HG03175 (cell line): ENCODE measurements around the gene HNRNPM.
"Not testable (repeated sequence)": the region's sequence is repeated elsewhere in the genome, so short reads cannot be mapped to it uniquely, and the experiment has no call there.

Experiments
- ATAC-seq: cut with Tn5 transposase; IDR thresholded peaks from one replicate; pipeline ENCODE4 v1.9.1; 2021; ENCODE audit warnings: mild to moderate bottlenecking, moderate library complexity; ENCODE audit not compliant: unreplicated experiment

Gene HNRNPM

GRCh38 chr19:8444677-8445487 is at the start of gene HNRNPM:
Gene HNRNPM, plus strand, starts transcription at chr19:8444975. Its CDS starts 24 bp downstream, at chr19:8444999.
- peak; percentile 87 for ATAC-seq

GRCh38 chr19:8395621-8396082 is 49.1 kb upstream of the HNRNPM start:
- no peak for ATAC-seq

GRCh38 chr19:8396185-8396562 is 48.6 kb upstream of the HNRNPM start:
- ATAC-seq = no peak

- no peak for ATAC-seq
These were observed 48.1 kb upstream of the HNRNPM start for GRCh38 chr19:8396563-8397203.

GRCh38 chr19:8397271-8397670 is 47.5 kb upstream of the HNRNPM start:
- no peak for ATAC-seq

- no peak for ATAC-seq
These were observed 46.9 kb upstream of the HNRNPM start for GRCh38 chr19:8397746-8398310.

GRCh38 chr19:8398311-8398771 is 46.4 kb upstream of the HNRNPM start:
- no peak for ATAC-seq

GRCh38 chr19:8399681-8400188 is 45.0 kb upstream of the HNRNPM start:
- ATAC-seq = no peak

- ATAC-seq = no peak
These were observed 42.8 kb upstream of the HNRNPM start for GRCh38 chr19:8401981-8402411.

- ATAC-seq = no peak
These were observed 41.5 kb upstream of the HNRNPM start for GRCh38 chr19:8403098-8403819.

GRCh38 chr19:8403820-8404109 is 41.0 kb upstream of the HNRNPM start:
- ATAC-seq = no peak

GRCh38 chr19:8404391-8405151 is 40.2 kb upstream of the HNRNPM start:
- no peak for ATAC-seq

- ATAC-seq = not testable (repeated sequence)
These were observed 34.1 kb upstream of the HNRNPM start for GRCh38 chr19:8410718-8411117.

- ATAC-seq = peak; percentile 99
These were observed 31.8 kb upstream of the HNRNPM start, which contains the start of gene MARCHF2 for GRCh38 chr19:8412783-8413628. Gene MARCHF2, plus strand, starts transcription at chr19:8413305. Its CDS starts 8,536 bp downstream, at chr19:8421841.

- no peak for ATAC-seq
These were observed 31.2 kb upstream of the HNRNPM start for GRCh38 chr19:8413629-8413995.

GRCh38 chr19:8416796-8417195 is 28.0 kb upstream of the HNRNPM start:
- ATAC-seq = no peak

- ATAC-seq = no peak
These were observed 23.0 kb upstream of the HNRNPM start for GRCh38 chr19:8421484-8422461.

- ATAC-seq = no peak
These were observed 21.0 kb upstream of the HNRNPM start for GRCh38 chr19:8423817-8424223.
